HG03064 (cell line): Measurements from ENCODE around the gene AVPR2.

Experiments used
- ATAC-seq: cut with Tn5 transposase; IDR thresholded peaks from one replicate; pipeline ENCODE4 v1.9.1; 2021; ENCODE audit warnings: low read depth; ENCODE audit not compliant: unreplicated experiment

AVPR2 gene

DNA sequence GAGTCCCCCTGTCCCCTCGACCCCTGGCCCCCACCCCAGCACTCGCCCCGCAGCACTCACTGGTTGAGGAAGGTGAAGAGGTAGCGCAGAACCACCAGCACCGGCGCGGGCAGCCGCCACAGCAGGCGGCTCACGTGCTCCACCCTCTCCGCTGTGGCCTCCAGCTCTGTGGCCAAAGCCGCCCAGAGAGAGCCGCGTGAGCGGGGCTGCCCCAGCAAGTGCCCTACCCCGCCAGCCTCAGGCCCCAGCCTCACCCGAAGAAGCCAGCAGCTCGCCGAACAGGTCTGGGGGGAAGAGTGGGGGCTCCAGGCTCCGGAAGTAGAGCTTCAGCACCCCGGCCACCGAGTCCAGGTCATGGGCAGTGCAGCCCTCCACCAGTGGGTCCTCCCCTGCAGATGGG lies 6.0 kb downstream of the AVPR2 start:
- ATAC-seq: no peak

DNA sequence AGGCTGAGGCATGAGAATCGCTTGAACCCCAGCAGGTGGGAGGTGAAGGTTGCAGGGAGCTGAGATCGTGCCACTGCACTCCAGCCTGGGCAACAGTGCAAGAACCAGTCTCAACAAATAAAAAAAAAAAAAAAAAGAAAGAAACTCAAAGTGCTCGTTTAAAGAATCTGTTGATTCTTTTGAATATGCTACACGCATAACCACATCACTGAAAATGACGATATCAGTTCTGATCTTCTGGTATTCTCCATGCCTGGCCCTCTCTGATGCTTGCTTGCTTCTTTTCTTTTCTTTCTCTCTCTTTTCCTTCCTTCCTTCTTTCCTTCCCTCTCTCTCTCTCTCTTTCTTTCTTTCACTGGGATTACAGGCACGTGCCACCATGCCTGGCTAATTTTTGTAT lies 7.3 kb downstream of the AVPR2 start:
- ATAC-seq: no peak

GRCh38 chrX:153913211-153913610 lies 8.7 kb downstream of the AVPR2 start:
- ATAC-seq: no peak

- no peak for ATAC-seq
Measured at GRCh38 chrX:153913701-153914100, 9.2 kb downstream of the AVPR2 start.

GRCh38 chrX:153917869-153918268 lies 13.4 kb downstream of the AVPR2 start:
- no peak for ATAC-seq

- ATAC-seq: no peak
Measured at GRCh38 chrX:153919281-153919680, 14.8 kb downstream of the AVPR2 start.

DNA sequence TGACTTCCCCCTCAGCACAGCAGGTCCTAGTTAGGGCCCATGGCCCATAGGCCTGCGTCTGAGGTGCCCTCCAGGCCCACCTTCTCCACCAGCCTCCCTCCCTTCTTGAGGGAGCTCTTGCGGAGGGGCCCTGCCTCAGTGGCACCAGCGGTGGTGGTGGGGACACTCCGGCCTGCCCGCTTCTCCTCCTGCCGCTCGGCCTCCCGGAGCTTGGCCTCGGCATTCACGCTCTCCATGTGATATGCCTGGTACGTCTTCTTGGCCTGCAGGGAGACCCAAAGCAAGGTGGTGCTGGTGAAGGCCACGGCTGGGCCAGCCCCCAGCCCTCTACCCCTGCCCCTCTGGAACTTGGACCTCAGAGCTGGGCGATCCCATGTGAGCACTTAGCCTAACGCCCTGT lies 16.1 kb downstream of the AVPR2 start:
- ATAC-seq: no peak

GRCh38 chrX:153921070-153921469 lies 16.6 kb downstream of the AVPR2 start:
- no peak for ATAC-seq

DNA sequence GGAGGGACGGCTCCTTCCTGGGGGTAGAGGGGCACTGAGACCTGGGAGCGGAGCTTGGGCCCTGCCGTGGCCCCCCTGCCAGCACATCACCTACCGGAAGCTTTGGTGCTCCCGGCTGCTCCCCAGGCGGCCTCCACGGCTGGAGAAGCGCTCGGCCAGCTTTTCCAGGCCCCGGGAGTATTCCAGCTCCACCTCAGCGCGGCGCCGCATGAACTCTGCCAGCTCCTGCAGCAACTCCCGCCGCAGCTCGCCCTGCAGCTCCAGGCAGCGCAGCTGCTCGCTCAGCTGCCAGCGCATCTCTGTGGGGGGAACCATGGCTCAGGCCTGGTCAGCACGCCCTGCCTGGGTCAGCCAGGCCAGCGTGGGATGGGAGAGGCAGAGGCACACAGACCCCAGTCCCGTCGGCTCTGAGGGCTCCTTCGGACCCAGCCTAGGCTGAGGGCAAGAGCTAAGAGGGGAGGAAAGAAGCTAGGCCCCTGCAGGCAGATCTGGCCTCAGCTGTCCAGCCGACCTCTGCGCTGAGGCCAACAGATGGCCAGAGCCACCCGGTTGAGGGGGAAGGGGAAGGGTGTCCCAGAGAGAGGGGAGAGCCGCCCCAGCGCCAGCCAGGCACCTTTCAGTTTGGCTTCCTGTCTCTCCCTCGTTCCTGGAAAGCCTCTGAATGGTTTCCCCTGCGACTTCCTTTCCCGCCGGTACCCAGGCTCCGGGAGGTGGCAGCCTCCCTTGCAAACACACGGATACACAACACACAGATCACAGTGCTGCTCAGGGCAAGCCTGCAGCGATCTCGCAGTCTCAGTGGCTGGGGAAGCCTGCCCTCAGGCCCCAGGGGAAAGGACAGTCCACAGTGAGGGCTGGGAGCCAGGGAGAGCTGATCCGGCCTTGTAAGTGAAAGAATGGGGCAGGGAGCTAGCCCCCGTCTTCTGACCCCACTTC lies 17.3 kb downstream of the AVPR2 start:
- ATAC-seq: no peak

GRCh38 chrX:153922932-153923857 lies 18.7 kb downstream of the AVPR2 start:
- no peak for ATAC-seq

- ATAC-seq: no peak
Measured at GRCh38 chrX:153924149-153924861, 19.8 kb downstream of the AVPR2 start.

- no peak for ATAC-seq
Measured at GRCh38 chrX:153925387-153925738, 20.9 kb downstream of the AVPR2 start.

DNA sequence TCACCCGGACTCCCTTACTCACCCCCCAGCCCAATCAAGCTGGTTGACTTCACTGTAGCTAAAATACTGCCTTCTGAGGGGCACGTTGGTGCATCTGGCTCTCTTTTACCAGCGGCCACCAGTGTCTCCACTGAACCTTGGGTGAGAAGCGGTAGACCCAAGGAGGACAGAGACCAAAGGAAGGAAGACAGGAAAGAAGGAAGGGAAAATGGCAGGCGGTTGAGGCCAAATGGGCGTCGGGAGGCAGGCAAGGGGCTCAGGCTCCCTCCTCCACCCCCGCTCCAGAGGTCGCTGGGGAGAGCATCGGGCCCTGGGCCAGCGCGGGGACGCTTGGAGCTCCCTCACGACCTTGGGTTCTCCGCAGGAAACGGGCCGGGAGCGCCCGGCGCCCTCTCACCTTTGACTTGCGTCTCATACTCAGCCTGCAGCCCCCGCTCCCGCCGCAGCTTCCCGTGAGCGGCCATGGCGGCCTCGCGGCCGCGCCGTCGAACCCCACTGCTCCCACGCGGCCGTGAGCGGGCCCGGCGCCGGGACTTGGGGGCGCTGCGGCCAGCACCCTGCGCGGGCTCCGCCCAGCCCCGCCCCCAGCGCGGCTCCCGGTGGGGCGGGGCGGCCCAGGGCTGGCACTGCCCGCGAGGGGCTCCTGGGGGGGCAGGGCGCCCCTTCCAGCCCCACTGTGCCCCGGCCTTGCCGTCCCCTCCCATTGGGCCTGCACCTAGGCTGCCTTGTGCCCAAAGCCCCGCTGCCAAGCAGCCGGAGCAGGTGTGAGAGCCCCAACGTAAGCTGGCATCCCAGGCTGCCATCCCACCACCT lies 21.5 kb downstream of the AVPR2 start, which contains the start of gene ARHGAP4:
Gene ARHGAP4, minus strand, starts transcription at position 526 of the 813 bp plus-strand sequence. Its CDS starts 62 bp downstream, at position 464.
- ATAC-seq: no peak

GRCh38 chrX:153926552-153926857 lies 22.0 kb downstream of the AVPR2 start:
- no peak for ATAC-seq

DNA sequence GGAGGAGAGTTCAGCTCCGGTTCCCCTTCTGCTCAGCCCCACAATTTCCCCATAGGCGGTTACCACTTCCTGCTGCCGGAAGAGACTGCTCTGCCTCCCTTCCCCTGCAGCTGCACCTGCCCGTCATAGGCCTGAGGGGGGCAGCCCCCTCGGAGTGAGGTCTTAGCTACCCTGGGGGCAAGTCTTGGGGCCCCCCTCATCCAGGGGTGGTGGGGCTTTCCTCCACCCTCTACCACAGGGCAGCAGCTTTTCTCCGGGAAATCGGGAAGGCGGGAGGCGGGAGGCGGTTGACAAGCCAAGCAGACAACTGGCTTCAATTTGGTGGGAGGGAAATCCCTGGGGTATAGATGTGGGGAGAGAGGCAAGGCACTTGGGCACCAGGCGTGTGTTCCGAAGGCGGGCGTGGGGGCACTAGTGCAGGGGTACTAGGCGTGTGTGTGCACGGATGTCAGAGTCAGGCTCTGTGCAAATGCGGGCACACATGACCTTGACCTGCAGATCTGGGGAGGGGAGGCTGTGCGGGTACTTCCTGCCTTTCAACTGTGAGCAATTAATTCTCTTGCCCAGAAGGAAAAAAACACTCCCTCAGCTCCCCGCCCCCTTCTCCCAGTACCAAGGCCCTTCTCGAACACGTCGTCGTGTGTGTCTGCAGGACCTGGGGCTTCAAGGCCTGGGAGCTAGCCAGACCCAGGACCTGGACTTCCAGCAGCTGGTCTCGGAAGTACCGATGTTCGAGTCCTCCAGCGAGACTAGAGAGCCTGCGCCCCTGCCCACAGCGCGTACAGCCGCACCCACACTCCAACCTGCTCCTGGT lies 22.6 kb downstream of the AVPR2 start:
- ATAC-seq: peak; percentile 40

GRCh38 chrX:153927672-153927921 lies 23.1 kb downstream of the AVPR2 start:
- ATAC-seq: no peak

GRCh38 chrX:153927922-153928760 lies 23.7 kb downstream of the AVPR2 start:
- ATAC-seq: peak; percentile 69

DNA sequence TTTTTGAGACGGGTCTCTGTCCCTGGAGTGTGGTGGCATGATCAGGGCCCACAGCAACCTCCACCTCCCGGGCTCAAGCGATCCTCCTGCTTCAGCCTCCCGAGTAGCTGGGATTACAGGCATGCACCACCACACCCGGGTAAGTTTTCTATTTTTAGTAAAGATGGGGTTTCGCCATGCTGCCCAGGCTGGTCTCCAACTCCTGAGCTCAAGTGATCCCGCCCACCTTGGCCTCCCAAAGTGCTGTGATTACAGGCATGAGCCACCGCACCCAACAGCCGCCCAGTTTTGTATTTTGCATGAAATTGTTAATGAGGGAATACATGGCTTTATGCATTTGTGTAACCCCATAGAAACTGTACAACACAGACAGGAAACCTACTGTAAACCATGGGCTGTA lies 24.4 kb downstream of the AVPR2 start:
- ATAC-seq: no peak

DNA sequence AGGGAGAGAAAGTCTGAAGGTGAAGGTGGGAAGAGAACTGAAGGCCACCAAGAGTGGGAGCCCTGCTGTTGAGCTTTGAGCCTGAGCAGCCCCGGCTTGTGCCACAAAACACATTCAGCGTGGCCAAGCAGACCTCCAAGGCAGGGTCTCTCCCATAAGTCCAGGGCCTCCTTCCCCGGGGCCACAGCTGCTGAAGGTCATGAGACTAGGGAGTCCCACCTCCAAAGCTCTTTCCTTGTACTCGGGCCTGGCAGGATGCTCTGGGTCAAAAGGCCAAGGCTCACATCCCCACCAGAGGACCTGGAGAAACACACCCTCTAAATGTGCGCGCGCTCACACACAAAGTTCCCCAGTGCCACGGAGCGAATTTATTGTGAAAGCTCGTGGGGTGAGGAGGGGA lies 25.1 kb downstream of the AVPR2 start:
- ATAC-seq: no peak
